ENCODE data around the gene HAP1. TPM values are rescaled to one million over a fixed set of nuclear protein-coding genes. Genes with fewer than 3 reads are reported as not detected.

HAP1 gene
- total RNA-seq, 1 experiment from 2014 or later, result 2.5 TPM

GRCh38 chr17:41678411-41678906 lies 56.0 kb downstream of the HAP1 start:
- no peak overlapping the region for H2AFZ ChIP-seq (ENCODE audit: low read length)
- H2BK15ac ChIP-seq (ENCODE audit: low read depth, low read length), result no peak overlapping the region
- DNase-seq, result no peak
- H3K27ac ChIP-seq (ENCODE audit: insufficient read length, low read depth, low read length), result no peak overlapping the region
- no peak overlapping the region for H2AK5ac ChIP-seq (ENCODE audit: insufficient read length, low read length)
- Mint-ChIP-seq H3K4me1 (peaks cover 26 to 49% of the 10 kb centered on the region in 2 experiments), H3K27ac (no peak overlapping the region; a peak in 1 of 7 replicates), H3K9me3 (peaks cover 7% of the 10 kb centered on the region in 2 experiments; a peak in 2 of 5 replicates), H3K27me3 (ENCODE audit: low read depth) (peaks cover 4% of the 10 kb centered on the region), H3K36me3 (ENCODE audit: insufficient read depth in 1 of 3, low read depth in 3 of 3) (peaks cover 0 to 5% (median 0%) of the 10 kb centered on the region in 3 experiments; a peak in 3 of 7 replicates), H3K4me3 (no peak overlapping the region; a peak in 1 of 5 replicates)
- no peak overlapping the region for H2BK5ac ChIP-seq (ENCODE audit: insufficient read length, low read length)
- H3K56ac ChIP-seq (ENCODE audit: insufficient read length, low read depth, low read length), result no peak overlapping the region
- H4K8ac ChIP-seq (replicated peaks; ENCODE audit: insufficient read length, low read depth, low read length), result no peak overlapping the region
- H2BK12ac ChIP-seq (ENCODE audit: insufficient read length, low read depth, low read length), result no peak overlapping the region
- H3K79me1 ChIP-seq (ENCODE audit: insufficient read depth, low read depth, low read length, poor library complexity, severe bottlenecking), result no peaks in the 10 kb centered on the region
- no peak overlapping the region for H3K23ac ChIP-seq (ENCODE audit: insufficient read length, low read depth, low read length)
- no peaks in the 10 kb centered on the region for H3K27me3 ChIP-seq (ENCODE audit: insufficient read depth, low read length)
- no peak overlapping the region for H3K18ac ChIP-seq (ENCODE audit: insufficient read length, low read depth, low read length)
- WGBS (ENCODE audit: extremely low coverage, insufficient read length, low lambda C conversion rate), result no CpG with 5 or more reads among the region's 2 CpGs
- peaks cover 3% of the 10 kb centered on the region; the same call in 1 of the 2 replicates for H3K4me1 ChIP-seq (ENCODE audit: insufficient read depth, low read length)
- no peaks in the 10 kb centered on the region for H4K20me1 ChIP-seq (ENCODE audit: control insufficient read depth, insufficient read depth, insufficient read length)
- H3K4me2 ChIP-seq (ENCODE audit: insufficient read depth, insufficient read length, low read length), result no peak overlapping the region
- H4K5ac ChIP-seq (ENCODE audit: insufficient read length, low read depth, low read length), result no peak overlapping the region
- no peak overlapping the region for H3T11ph ChIP-seq (ENCODE audit: low read length)
- H2BK120ac ChIP-seq (ENCODE audit: low read depth, low read length, poor library complexity, severe bottlenecking), result no peak overlapping the region
- H4K91ac ChIP-seq (ENCODE audit: insufficient read length, low read depth, low read length), result no peak overlapping the region
- H3K9ac ChIP-seq (ENCODE audit: extremely low read depth, insufficient read length, low read length), result no peak overlapping the region
- no peak overlapping the region for H3K4ac ChIP-seq (ENCODE audit: low read depth, low read length)
- no peak for TF ChIP-seq CTCF (conservative IDR thresholded peaks at IDR 0.05)
- H2BK20ac ChIP-seq (ENCODE audit: low read depth, low read length, poor library complexity, severe bottlenecking), result no peak overlapping the region
- H3K23me2 ChIP-seq (ENCODE audit: insufficient read length, low read depth, low read length, poor library complexity, severe bottlenecking), result peaks cover 3% of the 10 kb centered on the region
- H3K14ac ChIP-seq (ENCODE audit: insufficient read depth, low read length), result no peak overlapping the region
- H3K9me3 ChIP-seq (ENCODE audit: control insufficient read depth, low read depth, low read length), result no peaks in the 10 kb centered on the region
- H3K79me2 ChIP-seq (ENCODE audit: insufficient read depth, low read length), result no peaks in the 10 kb centered on the region
